DND-41 (cell line): ENCODE data around the gene CTAGE4.
"Not testable (repeated sequence)": the region's sequence is repeated elsewhere in the genome, so short reads cannot be mapped to it uniquely, and the experiment has no call there.

Experiments
- EZH2 ChIP-seq: IDR thresholded peaks from 3 replicates; pipeline ENCODE4 v1.6.1; 2012; ENCODE audit warnings: borderline replicate concordance, low read depth, mild to moderate bottlenecking, moderate library complexity, low read length, inconsistent platforms; ENCODE audit not compliant: severe bottlenecking
- TF ChIP-seq, protein P1 (sequence below): IDR thresholded peaks from 2 replicates; pipeline ENCODE4 v1.5.1; 2012; ENCODE audit warnings: borderline replicate concordance, low read length, moderate library complexity, mild to moderate bottlenecking; ENCODE audit not compliant: poor library complexity, severe bottlenecking; ENCODE audit errors: extremely low read depth

- TF ChIP-seq, protein P1, sequence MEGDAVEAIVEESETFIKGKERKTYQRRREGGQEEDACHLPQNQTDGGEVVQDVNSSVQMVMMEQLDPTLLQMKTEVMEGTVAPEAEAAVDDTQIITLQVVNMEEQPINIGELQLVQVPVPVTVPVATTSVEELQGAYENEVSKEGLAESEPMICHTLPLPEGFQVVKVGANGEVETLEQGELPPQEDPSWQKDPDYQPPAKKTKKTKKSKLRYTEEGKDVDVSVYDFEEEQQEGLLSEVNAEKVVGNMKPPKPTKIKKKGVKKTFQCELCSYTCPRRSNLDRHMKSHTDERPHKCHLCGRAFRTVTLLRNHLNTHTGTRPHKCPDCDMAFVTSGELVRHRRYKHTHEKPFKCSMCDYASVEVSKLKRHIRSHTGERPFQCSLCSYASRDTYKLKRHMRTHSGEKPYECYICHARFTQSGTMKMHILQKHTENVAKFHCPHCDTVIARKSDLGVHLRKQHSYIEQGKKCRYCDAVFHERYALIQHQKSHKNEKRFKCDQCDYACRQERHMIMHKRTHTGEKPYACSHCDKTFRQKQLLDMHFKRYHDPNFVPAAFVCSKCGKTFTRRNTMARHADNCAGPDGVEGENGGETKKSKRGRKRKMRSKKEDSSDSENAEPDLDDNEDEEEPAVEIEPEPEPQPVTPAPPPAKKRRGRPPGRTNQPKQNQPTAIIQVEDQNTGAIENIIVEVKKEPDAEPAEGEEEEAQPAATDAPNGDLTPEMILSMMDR, result not testable (repeated sequence)
- TF ChIP-seq EZH2, result not testable (repeated sequence)
These were observed 22.0 kb downstream of the CTAGE4 start for GRCh38 chr7:144205306-144205705.
